Body of pancreas (tissue), 4 donors: ENCODE results near the gene ACSL6. TPM values are rescaled to one million over a fixed set of nuclear protein-coding genes. Genes with fewer than 3 reads are reported as not detected.

Experiments
- ATAC-seq: fragments of 150-250 bp; one replicate; pipeline ENCODE4 v1.9.1; 2016
- DNase-seq, 4 donors: peaks; one replicate each; pipeline ENCODE4 v3.0.0-alpha.2; 2019
- H3K27ac ChIP-seq, 4 donors: fragments of 200-600 bp; sonication (generic); 1 replicate in 3 of 4; 2 replicates in 1 of 4; pipeline versions ENCODE4 v1.5.1 to v1.6.1; 2016 to 2019; ENCODE audit warnings: mild to moderate bottlenecking in 1 of 4, mixed read lengths in 1 of 4, moderate library complexity in 1 of 4
- H3K27me3 ChIP-seq, 2 donors: fragments of 200-600 bp; sonication (generic); one replicate each; pipeline ENCODE4 v1.6.0; 2016; ENCODE audit warnings: mild to moderate bottlenecking in 1 of 2
- H3K36me3 ChIP-seq, 2 donors: fragments of 200-600 bp; sonication (generic); replicated peaks in 1 of 2; 2 replicates each; pipeline ENCODE4 v1.5.1; 2016; ENCODE audit warnings: low read depth in 2 of 2; ENCODE audit not compliant: insufficient read depth in 1 of 2
- H3K4me1 ChIP-seq: fragments of 200-600 bp; sonication (generic); one replicate; pipeline ENCODE4 v1.6.0; 2016
- H3K4me3 ChIP-seq, 2 donors: fragments of 200-600 bp; sonication (generic); 1 replicate in 1 of 2; 2 replicates in 1 of 2; pipeline ENCODE4 v1.5.1; 2016 to 2019
- H3K9me3 ChIP-seq, 3 donors: fragments of 200-600 bp; sonication (generic); 1 replicate in 2 of 3; 2 replicates in 1 of 3; pipeline ENCODE4 v1.5.1; 2016
- CTCF ChIP-seq, 7 experiments: fragments of 450-650 bp in 4 of 7; fragments of 200-600 bp in 3 of 7; sonication (generic) in 3 of 7; IDR thresholded peaks; one replicate each; pipeline ENCODE4 v1.5.1; 2016 to 2019; ENCODE audit warnings: antibody characterized with exemption in 7 of 7
- POLR2A ChIP-seq, 3 donors: fragments of 450-650 bp; IDR thresholded peaks; one replicate each; pipeline ENCODE4 v1.6.1; 2016; ENCODE audit warnings: antibody characterized with exemption in 3 of 3, mild to moderate bottlenecking in 2 of 3
- WGBS, 2 donors: methylation state at CpG; one replicate each; pipeline ENCODE4 v1.1.5; 2017; 5-methylcytosine and 5-hydroxymethylcytosine counted together
- intact Hi-C: fragments of 100-400 bp; cut with DNase I; formaldehyde crosslinking; loops from one replicate; pipeline ENCODE4 v1.15.1; 2023
- total RNA-seq, 2 donors: library from RNA; depleted of rRNA; stranded (reverse); fragments of >200 nt; gene quantifications; one replicate each; pipeline ENCODE4 v1.1.0, GENCODE V29; 2016

The ACSL6 gene
- total RNA-seq, 2 donors from 2014 or later: 2.0 to 2.1 TPM

GRCh38 chr5:131992370-131992769 lies 19.1 kb downstream of the ACSL6 start:
- H3K36me3 ChIP-seq: no peaks in the 10 kb centered on the region
- no peak overlapping the region for H3K27ac ChIP-seq
- no peak for DNase-seq
- TF ChIP-seq CTCF (IDR thresholded peaks at IDR 0.05) (no peak), POLR2A (IDR thresholded peaks at IDR 0.05) (no peak)
- 86 to 91% methylated on average over 5 of the region's 5 CpGs for WGBS, 2 donors
- no peaks in the 10 kb centered on the region for H3K9me3 ChIP-seq
- intact Hi-C loops: no loop called here
- no peak overlapping the region for H3K4me3 ChIP-seq
- ATAC-seq: no peak
- peaks cover 16% of the 10 kb centered on the region for H3K4me1 ChIP-seq
- H3K27me3 ChIP-seq: no peaks in the 10 kb centered on the region

- intact Hi-C loops: no loop called here
- Histone ChIP-seq H3K4me3 (no peak overlapping the region), H3K4me1 (peaks cover 10% of the 10 kb centered on the region), H3K9me3 (no peaks in the 10 kb centered on the region), H3K27me3 (no peaks in the 10 kb centered on the region), H3K36me3 (no peaks in the 10 kb centered on the region), H3K27ac (no peak overlapping the region)
- DNase-seq (no peak), ATAC-seq (no peak)
- TF ChIP-seq CTCF (IDR thresholded peaks at IDR 0.05) (no peak), POLR2A (IDR thresholded peaks at IDR 0.05) (no peak)
- WGBS, 2 donors: 41 to 51% methylated on average over 10 of the region's 10 CpGs
Observed at GRCh38 chr5:131991593-131992324, 19.7 kb downstream of the ACSL6 start.

- Histone ChIP-seq H3K4me3 (no peak overlapping the region), H3K9me3 (no peaks in the 10 kb centered on the region), H3K27ac (no peak overlapping the region), H3K4me1 (no peaks in the 10 kb centered on the region), H3K27me3 (no peaks in the 10 kb centered on the region), H3K36me3 (no peaks in the 10 kb centered on the region)
- WGBS, 2 donors: 95 to 100% methylated on average over 3 to 13 of the region's 13 CpGs
- intact Hi-C loops: no loop called here
- DNase-seq (no peak), ATAC-seq (no peak)
- TF ChIP-seq POLR2A (IDR thresholded peaks at IDR 0.05) (no peak), CTCF (IDR thresholded peaks at IDR 0.05) (no peak)
Observed at GRCh38 chr5:131990716-131991115, 20.7 kb downstream of the ACSL6 start.

GRCh38 chr5:131988601-131989000 lies 22.9 kb downstream of the ACSL6 start:
- no peak for TF ChIP-seq CTCF (IDR thresholded peaks at IDR 0.05)
- no peak for TF ChIP-seq POLR2A (IDR thresholded peaks at IDR 0.05)
- ATAC-seq: no peak
- no peaks in the 10 kb centered on the region for H3K9me3 ChIP-seq
- WGBS, 2 donors: 94 to 96% methylated on average over 5 to 6 of the region's 6 CpGs
- intact Hi-C loops: no loop called here
- no peak overlapping the region for H3K27ac ChIP-seq
- H3K4me3 ChIP-seq: no peak overlapping the region
- H3K36me3 ChIP-seq: no peaks in the 10 kb centered on the region
- DNase-seq: no peak
- H3K27me3 ChIP-seq: no peaks in the 10 kb centered on the region
- H3K4me1 ChIP-seq: no peaks in the 10 kb centered on the region

- H3K36me3 ChIP-seq: no peaks in the 10 kb centered on the region
- TF ChIP-seq POLR2A (IDR thresholded peaks at IDR 0.05): no peak
- TF ChIP-seq CTCF (IDR thresholded peaks at IDR 0.05): no peak
- no peaks in the 10 kb centered on the region for H3K4me1 ChIP-seq
- no peaks in the 10 kb centered on the region for H3K9me3 ChIP-seq
- H3K4me3 ChIP-seq: no peak overlapping the region
- no peak for ATAC-seq
- DNase-seq: no peak
- intact Hi-C loops: no loop called here
- no peak overlapping the region for H3K27ac ChIP-seq
- 80 to 85% methylated on average over 3 of the region's 3 CpGs for WGBS, 2 donors
- H3K27me3 ChIP-seq: no peaks in the 10 kb centered on the region
Observed at GRCh38 chr5:131987251-131987650, 24.2 kb downstream of the ACSL6 start.
